Right forelimb (tissue), 1 donor: Measurements from ENCODE around the gene GATD1.
A peak's percentile ranks its signal among the peaks of the same experiment; 100 is the strongest.

Experiments
- DNase-seq: peaks from one replicate; pipeline ENCODE4 v3.0.0-alpha.2; 2018

Gene GATD1

DNA sequence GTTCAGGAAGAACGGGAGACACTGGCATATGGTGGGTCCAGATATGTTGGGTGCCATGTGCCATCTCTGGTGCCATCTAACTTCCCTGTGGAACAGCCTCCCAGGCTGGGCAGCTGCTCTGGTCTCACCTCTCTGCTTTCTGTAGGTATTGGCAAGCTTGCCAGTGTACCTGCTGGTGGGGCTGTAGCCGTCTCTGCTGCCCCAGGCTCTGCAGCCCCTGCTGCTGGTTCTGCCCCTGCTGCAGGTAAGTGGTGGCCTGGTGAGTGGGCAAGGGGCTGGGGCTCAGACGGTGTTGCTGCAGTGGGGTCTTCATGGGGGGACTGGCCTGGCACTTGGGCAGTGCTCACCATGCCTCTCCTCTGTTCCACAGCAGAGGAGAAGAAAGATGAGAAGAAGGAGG, 35.1 kb upstream of the GATD1 start:
- no peak for DNase-seq

DNA sequence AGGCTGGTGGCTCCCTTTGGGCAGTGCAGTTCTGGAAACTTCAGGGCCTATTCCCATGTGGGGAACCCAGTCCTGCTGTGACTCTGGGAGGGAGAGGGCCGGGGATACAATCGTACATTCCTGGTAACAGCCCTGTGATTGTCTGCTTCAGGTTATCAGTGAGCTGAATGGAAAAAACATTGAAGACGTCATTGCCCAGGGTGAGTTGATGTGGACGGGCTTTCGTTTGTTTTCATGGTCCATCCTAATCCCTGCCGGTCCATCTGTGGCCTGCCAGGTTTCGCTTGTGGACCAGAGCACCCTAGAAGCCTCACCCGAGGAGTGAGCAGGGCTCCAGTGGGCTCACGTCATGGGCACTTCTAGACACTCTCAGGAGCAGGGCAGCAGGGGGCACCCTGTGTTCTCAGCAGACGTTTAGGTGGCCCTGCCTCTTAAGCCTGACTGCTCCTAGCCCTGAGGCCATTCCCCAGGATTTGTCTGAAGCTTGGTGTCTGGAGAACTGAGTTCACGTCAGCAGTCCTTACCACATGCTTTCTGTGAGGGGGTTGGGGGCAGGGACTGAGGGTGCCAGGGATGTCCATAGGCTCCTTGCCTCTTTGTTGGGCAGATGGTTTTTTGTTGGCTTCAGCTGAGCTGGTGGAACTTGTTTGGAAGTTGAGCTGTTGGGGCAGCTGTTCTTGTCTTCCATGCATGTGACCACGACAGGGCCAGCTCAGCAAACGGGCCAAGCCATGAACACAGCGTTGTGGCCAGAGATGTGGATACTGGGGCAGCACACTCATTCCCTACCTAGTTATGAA, 34.4 kb upstream of the GATD1 start:
- DNase-seq: no peak

DNA sequence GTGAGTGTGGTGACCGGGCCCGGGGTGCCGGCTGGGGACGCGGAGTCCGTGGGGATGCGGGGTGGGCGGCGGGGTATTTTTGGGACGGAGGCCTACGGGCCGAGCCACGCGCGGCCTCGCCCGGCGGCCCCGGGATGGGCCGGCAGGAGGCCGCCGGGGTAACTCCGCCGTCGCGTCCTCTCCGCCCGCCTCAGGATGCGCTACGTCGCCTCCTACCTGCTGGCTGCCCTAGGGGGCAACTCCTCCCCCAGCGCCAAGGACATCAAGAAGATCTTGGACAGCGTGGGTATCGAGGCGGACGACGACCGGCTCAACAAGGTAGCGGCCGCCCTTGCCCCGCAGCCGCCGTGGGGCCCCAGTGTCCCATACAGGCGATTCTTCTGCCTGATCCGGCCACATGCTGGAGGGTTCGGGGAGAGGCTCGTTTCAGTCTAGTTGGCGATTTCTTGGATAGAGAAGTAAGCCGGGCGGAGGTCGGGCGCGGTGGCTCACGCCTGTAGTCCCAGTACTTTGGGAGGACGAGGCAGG, 32.8 kb upstream of the GATD1 start:
- DNase-seq: no peak

DNA sequence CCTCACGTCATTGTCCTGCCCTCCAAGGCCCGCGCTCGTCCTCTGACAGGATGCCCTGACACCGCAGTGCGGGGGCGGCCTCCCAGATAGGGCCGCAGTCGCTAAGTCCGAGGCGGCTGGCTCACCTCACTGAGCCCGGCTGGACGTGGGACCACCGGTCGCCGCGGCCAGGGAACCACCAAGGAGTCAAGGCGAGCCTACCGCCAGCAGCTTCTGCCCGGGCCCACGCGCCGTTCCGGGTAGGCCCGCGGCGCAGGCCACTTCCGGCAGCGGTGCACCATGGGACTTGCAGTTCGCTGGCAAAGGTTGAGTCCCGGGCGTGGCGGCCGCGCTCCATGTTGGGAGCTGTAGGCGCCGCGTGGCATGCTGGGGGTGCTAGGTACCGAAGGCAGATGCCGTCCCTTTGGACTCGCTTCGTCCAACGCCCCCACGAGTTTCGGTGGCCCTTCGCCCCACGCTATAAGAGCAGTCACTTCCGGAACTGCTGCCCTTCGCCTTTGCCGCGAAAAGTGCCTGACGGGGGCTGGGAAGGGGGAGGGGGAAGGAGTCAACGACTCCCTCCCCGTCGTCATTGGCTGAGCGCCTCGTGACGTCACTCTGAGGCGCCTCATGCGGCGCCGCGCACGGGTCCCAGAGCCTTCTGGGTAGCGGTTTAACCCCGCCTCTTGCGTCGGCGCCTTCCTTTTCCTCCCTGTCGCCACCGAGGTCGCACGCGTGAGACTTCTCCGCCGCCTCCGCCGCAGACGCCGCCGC, 32.2 kb upstream of the GATD1 start, which contains the start of gene RPLP2:
RPLP2 (plus strand) TSS at position 681 of the 753 bp plus-strand sequence. CDS start 268 bp downstream, outside the sequence.
- peak; percentile 100 for DNase-seq

DNA sequence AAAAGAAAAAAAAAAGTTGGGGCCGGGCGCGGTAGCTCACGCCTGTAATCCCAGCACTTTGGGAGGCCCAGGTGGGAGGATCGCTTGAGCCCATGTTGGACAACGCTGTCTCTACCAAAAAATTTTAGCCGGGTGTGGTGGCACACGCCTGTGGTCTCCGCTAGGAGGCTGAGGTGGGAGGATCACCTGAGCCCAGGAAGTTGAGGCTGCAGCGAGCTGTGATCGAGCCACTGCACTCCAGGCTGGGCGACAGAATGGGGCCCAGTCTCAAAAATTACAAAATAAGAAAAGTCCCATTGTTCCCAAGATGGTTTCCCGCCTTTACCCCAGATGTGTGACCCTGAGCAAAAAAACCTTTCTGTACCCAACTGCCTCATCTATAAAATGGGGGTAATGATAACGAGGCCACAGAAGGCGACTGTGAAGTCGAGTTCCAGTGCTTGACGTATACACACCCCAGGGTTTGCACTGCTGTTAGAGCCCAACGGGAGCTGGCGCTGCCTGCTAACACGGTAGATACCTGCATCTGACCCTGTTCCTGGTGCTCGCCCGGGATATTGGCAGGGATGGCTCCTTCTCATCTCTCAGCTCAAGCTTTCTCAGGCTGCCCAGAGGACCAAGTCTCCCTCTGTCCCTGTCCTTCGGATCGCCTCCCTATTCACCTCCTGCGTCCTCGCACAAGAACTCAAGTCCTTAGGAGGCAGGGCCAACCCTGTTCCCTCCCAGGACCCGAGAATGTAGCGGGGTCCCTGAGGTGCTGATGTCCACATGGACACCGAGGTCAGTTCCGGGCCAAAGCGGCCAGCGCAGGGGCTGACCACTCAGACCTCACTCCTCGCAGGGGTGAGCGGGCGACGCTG, 31.4 kb upstream of the GATD1 start:
- no peak for DNase-seq

DNA sequence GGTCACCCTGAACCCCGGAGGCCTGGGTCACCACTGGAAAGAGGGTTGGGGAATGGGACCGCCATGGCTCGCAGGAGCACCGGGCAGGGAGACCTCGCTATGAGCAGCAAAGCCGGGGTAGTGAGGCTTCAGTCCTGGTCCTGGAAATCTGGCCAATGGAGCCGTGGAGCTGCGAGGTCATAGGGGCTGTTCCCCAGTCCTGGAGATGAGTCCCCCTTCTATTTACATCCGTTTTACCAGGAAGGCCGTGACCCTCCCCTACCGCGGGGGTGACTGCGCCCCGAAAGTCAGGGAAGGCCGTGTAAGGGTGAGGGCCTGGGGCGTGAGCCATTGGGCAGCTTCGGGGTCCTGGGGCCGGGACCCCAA, 27.3 kb upstream of the GATD1 start:
- DNase-seq: no peak

DNA sequence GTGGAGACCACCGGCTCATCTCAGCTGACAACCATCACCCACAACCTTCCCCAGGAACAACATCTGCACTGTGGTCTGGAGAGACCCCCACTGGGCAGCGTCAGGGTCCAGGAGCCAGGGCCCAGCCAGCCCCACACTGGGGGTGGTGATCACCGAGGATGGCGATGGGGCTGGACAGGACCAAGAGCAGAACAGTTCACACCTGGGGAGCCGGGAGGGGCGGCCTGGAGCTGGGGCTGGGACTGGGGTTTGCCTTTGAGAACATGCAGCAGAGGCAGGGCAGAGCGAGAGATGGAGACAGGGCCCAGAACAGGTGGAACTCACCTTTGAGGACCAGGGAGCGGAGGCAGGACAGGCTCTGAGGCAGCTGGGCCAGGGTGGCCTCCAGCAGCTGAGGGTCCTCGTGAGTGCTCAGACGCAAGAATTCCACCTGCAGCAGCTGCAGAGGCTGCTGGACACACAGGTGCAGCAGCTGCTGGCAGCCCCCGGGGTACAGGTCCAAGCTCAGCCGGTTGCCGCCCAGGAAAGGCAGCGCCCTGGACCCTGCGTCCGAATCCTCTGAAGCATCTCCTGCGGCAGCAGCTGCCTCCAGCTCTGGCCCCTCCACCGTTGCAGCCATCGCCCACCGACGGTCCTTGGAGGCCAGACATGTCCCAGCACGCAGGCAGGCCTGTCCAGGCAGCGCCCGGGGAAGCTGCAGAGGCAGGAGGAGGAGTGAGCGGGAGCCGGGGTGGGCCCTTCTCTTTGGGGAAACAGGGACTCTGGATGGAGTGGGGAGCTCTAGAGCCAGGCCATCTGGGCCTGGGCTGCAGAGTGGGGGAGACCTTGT, 26.7 kb upstream of the GATD1 start:
- DNase-seq: no peak

DNA sequence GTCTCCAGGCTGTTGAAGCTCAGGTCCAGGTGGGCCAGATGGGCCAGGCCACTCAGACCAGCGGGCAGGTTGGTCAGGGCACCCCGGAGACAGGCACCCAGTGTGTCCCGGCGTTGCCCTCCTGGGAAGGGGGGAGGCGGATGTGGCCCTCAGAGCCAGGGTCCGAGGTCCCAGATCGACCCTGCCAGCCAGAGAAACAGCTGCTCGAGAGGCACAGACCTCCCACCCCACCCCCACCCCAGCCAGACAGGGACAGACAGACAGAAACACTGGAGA, 26.1 kb upstream of the GATD1 start:
- no peak for DNase-seq

DNA sequence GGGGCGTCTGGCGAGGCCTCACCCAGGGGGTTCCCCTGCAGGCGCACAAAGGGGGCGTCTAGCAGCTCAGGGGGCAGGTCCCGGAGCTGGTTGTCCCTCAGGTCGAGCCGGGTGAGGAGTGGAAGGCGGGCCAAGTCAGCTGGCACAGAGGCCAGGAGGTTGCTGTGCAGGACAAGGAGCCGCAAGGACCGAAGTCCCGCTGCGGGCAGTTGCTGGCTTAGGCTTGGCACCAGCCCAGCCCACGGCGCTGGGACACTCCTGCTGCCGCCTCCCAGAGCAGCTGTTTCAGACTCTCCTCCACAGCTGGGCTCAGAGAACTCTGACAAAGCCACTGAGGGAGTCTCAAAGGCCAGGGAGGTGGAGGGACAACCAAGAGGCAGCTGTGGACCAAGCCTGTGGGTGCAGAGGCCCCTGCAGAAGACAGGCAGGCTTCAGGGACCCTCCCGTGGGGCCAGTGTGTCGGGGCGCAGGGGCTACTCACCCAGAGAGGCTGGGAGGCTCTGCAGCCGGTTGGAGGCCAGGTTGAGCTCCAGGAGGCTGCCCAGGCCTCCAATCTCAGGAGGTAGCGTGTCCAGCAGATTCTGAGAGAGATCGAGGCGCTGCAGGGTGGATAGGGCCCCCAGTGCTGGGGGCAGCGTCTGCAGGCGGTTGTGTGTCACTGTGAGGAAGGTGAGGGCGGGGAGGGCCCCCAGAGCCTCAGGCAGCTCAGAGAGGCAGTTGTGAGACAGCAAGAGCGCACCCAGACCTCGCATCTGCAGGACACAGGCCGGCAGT, 25.6 kb upstream of the GATD1 start:
- DNase-seq: no peak

DNA sequence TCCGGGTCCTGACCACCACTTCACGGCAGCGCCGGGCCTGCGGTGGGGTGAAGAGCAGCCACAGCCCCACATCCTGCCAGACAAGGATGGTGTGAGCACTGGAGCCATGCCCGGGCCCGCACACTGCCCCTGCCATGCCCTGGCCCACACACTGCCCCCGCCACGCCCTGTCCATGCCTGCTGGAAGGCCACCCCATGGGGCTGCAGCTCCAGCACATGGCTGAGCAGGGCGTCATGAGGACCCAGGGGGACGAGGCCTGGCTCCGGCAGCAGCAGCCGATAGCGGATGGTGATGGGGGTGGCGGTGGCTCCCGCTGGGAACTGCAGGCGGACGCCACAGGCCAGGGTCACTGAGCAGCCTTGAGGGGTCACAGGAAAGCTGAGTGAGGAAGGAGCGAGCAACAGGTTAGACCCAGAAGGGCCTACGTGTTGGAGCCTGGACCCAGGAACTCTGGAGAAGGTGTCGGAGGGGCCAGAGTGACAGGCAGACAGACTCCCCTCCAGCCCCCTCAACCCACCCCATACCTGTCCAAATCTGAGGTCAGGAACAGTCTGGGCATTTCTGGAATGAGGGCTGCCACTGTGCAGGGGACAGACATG, 24.8 kb upstream of the GATD1 start:
- DNase-seq: no peak

DNA sequence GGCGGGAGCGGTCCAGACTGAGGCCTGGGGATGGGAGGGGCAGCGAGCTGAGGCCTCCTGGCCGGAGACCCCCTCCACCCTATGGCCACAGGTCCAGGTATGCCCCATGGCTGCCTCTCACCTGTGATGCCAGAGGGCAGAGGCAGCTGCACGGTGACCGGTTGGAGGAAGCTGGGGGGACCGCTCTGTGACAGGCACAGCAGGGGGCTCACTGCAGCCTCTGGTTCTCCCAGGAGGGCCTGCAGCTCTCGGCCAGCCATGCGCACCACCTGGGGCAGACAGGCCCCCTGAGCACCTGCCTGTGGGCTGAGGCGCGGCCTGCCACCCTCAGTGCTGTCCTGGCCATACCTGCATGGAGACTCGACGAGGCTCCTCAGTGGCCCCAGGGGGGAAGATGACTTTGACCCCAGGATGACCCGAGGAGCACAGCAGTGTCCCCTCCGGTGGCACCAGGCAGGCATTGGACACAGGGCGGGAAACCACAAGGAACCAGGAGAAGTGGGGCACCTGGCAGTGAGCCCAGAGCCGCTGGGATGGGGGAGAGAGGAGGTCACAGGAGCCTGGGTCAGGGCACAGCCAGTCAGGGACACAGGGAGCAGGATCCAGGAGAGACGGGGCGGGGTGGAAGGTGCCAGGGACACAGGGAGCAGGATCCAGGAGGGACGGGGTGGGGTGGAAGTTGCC, 24.0 kb upstream of the GATD1 start:
- DNase-seq: no peak

DNA sequence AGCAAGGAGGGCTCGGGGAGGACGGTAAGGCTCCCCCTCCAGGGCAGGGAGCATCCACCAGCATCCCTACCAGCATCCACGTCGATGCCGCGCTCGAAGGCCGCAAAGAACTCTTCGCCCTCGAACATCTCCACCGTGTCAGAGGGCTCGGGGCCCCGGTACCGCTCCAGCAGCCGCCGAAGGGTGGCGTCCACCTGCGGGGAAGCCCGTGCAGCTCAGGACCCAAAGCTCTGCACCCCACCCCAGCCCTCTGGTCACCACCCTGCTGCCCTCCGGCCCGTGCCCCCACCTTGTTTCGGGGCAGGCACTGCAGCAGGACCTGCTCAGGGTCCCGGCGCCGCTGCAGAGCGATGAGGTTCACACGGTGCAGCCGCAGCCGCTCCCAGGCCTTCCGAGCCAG, 23.2 kb upstream of the GATD1 start:
- DNase-seq: no peak

DNA sequence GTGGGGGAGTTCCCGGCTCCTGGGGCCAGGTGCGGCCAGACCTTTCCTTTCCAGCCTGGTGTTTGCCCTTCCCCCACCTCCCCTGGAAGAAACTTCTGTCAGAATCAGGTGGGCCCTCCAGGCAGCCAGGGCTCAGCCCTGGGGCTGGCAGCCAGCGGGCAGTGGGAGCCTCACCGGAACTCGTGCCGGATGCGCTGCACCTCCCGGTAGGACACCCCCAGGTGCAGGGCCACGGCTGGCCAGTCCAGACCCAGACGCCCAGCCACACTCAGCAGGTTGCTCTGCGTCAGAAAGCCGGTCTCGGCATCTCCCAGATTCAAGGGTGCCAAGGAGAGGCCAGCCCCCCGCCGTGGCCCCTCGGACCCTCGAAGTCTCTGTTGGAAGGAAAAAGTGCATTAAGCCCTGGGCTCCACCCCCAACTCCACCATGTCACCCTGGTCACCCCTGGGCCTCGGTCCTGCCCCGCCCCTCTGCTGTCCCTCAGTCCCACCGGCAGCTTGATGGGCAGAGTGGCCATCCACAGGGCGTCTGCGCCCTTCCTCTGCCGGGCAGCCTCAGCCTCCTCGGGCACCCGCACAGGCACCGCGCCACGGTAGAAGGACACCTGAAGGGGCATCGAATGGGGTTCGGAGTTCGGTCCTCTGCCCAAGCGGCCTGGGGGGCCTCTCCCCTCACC, 22.5 kb upstream of the GATD1 start:
- DNase-seq: no peak

DNA sequence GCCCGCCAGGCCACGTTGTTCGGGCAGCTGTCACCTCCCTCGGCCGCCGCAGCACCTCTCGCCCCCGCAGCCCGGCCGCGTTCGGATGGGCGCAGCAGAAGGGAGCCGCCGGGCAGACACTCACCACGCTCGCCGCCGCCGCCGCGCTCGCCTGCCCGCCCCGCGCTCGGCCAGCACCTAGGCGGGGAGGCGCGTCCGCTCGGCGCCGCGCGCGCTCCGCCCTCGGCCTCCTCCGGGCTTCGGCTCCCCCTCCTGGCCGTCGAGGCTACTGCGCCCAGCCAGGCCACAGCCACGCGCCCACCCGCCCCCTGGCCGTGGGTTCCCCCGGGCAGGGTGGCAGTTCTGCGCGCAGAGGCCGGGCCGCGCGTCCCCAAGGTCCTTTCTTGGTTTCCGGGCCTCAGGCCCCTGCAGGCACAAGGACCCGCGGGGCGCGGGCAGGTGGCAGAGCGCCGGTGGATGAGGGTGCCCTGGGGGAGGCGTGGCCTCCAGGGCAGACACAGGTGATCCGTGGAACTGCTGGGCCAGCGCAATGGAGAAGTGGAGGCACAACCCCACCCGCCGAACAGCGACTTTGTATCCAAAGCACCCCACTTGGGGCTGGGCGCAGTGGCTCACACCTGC, 20.9 kb upstream of the GATD1 start, which contains the start of gene SLC25A22:
SLC25A22 (minus strand) TSS at position 189 of the 621 bp plus-strand sequence. CDS start 3,275 bp downstream, outside the sequence.
- peak; percentile 90 for DNase-seq

DNA sequence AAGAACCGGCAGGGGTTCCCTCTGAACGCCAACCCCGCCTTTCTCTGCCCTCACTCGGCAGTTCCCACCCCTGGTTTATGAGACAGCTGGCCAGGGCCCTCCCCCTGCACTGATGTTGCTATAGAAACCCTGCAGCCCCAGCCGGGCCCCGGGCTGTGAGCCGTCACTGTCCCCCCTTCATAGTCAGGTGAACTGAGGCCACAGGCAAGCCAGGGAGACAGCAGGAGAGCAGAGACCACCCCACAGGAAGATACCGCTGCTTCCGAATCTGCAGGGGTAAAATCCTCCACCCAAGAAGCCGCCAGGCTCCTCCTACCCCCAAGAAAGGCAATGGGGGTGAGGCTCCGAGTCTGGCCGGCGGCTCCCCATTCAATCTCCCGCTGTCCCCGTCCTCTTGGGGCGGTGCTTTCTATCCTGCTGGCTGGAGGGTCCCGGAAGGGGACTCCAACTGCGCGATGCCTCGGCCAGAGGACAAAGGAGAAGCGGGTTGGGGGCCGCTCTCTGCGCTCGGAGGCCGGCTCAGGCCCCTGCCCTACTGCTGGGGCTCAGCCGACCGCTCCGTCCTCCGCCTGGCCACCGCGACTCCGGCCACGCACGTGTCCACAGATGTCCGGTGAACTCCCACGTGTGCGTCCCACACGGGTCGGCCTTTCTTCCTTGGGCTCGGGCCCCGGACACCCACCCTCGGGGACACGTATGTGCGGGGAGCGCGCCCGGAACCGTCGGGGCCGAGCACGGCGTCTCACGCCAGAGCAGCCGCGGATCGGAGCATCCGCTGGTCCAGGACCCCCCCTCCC, 20.2 kb upstream of the GATD1 start:
- peak; percentile 91 for DNase-seq

DNA sequence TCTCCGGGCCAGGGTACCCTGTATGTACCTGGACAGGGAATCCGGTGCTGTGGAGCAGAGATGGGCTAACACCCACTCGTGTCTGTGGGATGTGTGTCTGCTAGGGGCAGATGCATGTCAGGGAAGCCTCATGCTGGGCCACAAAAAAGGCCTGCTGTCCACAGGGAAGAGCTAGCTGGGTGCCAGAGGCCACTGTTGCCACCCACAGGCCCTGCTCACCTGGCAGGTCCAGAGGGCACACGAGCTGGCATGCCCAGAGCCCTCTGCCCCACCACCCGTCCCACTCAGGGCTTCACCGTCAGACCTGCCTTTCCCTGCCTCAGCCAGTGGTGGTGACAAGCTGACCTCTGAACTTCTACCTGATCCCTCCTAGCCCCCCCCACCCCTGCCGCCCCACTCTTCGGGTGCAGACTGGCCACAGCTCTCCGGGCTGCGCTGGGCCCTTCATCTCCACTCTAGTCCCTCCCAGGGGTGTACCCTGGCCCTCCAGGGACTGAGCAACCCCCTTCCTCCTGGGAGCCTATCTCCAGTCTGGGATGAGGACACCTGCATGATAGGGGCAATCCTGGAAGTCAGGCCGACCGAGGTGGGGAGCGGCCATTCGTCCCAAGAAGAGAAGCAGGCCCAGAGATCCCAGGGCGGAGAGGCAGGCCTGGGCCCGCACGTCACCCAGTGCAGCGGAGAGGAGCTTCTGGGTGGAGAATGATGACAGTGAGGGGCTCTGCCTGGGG, 19.4 kb upstream of the GATD1 start:
- no peak for DNase-seq
